HepG2 (cell line): ENCODE results near the gene INPP1. TPM values are rescaled to one million over a fixed set of nuclear protein-coding genes. Genes with fewer than 3 reads are reported as not detected.
A peak's percentile ranks its signal among the peaks of the same experiment; 100 is the strongest.

Experiments
- ATM ChIP-seq: fragments of 450-650 bp; IDR thresholded peaks from 2 replicates; pipeline ENCODE4 v1.7.1; 2017; ENCODE audit warnings: mild to moderate bottlenecking, borderline replicate concordance
- GPN1 ChIP-seq: sonication (generic); formaldehyde crosslinking; IDR thresholded peaks from 2 replicates; pipeline ENCODE4 v1.5.1; 2020; ENCODE audit warnings: missing genetic modification reagents, borderline replicate concordance
- KLF9 ChIP-seq: IDR thresholded peaks from 2 replicates; pipeline ENCODE4 v1.6.1; 2016; ENCODE audit warnings: low read depth
- MAX ChIP-seq: IDR thresholded peaks from 2 replicates; pipeline ENCODE4 v1.6.1; 2012; ENCODE audit warnings: inconsistent platforms
- PAWR ChIP-seq: sonication (generic); formaldehyde crosslinking; IDR thresholded peaks from 2 replicates; pipeline ENCODE4 v1.4.0; 2020; ENCODE audit warnings: missing genetic modification reagents, mild to moderate bottlenecking, borderline replicate concordance
- SYNCRIP ChIP-seq: fragments of 200-400 bp; formaldehyde crosslinking; IDR thresholded peaks from 2 replicates; pipeline ENCODE4 v1.6.1; 2018; ENCODE audit warnings: mild to moderate bottlenecking, low read depth, low read length; ENCODE audit not compliant: insufficient read depth
- TBX2 ChIP-seq: sonication (generic); formaldehyde crosslinking; IDR thresholded peaks from 2 replicates; pipeline ENCODE4 v1.5.0; 2020; ENCODE audit warnings: missing genetic modification reagents, mild to moderate bottlenecking, borderline replicate concordance
- TCF7 ChIP-seq: sonication (generic); IDR thresholded peaks from 2 replicates; pipeline ENCODE4 v1.6.1; 2016; ENCODE audit warnings: antibody characterized with exemption, low read depth
- ZNF251 ChIP-seq: sonication (generic); formaldehyde crosslinking; IDR thresholded peaks from 2 replicates; pipeline ENCODE4 v1.9.0; 2021; ENCODE audit warnings: mild to moderate bottlenecking, missing genetic modification reagents
- ZNF282 ChIP-seq: fragments of 450-650 bp; IDR thresholded peaks from 2 replicates; pipeline ENCODE4 v1.6.1; 2018; ENCODE audit not compliant: partially characterized antibody
- ZNF317 ChIP-seq: sonication (generic); formaldehyde crosslinking; IDR thresholded peaks from 2 replicates; pipeline ENCODE4 v1.5.0; 2020; ENCODE audit warnings: mild to moderate bottlenecking, missing genetic modification reagents
- ZNF318 ChIP-seq: sonication (generic); formaldehyde crosslinking; IDR thresholded peaks from 2 replicates; pipeline ENCODE4 v1.4.0; 2020; ENCODE audit warnings: mild to moderate bottlenecking, missing genetic modification reagents
- ZNF431 ChIP-seq: sonication (generic); formaldehyde crosslinking; IDR thresholded peaks from 2 replicates; pipeline ENCODE4 v1.9.0; 2022; ENCODE audit warnings: missing genetic modification reagents, low read depth, mild to moderate bottlenecking, borderline replicate concordance
- ZNF687 ChIP-seq: sonication (generic); formaldehyde crosslinking; IDR thresholded peaks from 2 replicates; pipeline ENCODE4 v1.5.1; 2020; ENCODE audit warnings: mild to moderate bottlenecking, missing genetic modification reagents, moderate library complexity
- ZNF780A ChIP-seq: sonication (generic); formaldehyde crosslinking; IDR thresholded peaks from 2 replicates; pipeline ENCODE4 v1.8.0; 2022; ENCODE audit warnings: mild to moderate bottlenecking, missing genetic modification reagents, moderate library complexity
- polyA plus RNA-seq, 8 experiments: library from polyadenylated mRNA; depleted of rRNA in 3 of 8; stranded (reverse) in 7 of 8; unstranded in 1 of 8; fragments of >200 nt; fragmentation: Illumina TruSeq in 4 of 8; extraction: Trizol in 4 of 8; gene quantifications; 2 replicates each; pipeline versions ENCODE4 v1.2.1 to v1.2.3, GENCODE V29; 2011 to 2016; ENCODE audit warnings: low read depth in 4 of 8, missing spikeins in 1 of 8, mixed read lengths in 1 of 8; ENCODE audit not compliant: insufficient read depth in 1 of 8
- total RNA-seq, 5 experiments: library from RNA; depleted of rRNA; stranded (reverse); fragments of >200 nt; fragmentation: Illumina TruSeq; extraction: Trizol; gene quantifications; 2 replicates each; pipeline ENCODE4 v1.2.3, GENCODE V29; 2016; ENCODE audit warnings: low read depth in 1 of 5
- TF ChIP-seq, protein P1 (sequence below): IDR thresholded peaks from 2 replicates; pipeline ENCODE4 v1.6.1; 2016; ENCODE audit warnings: low read depth, borderline replicate concordance

The INPP1 gene
- total and polyA plus RNA-seq, 2 of the 13 experiments (the other 11 are each of a cell fraction or from before 2014, with no cell fraction given), result 10.0 to 13.3 TPM

DNA sequence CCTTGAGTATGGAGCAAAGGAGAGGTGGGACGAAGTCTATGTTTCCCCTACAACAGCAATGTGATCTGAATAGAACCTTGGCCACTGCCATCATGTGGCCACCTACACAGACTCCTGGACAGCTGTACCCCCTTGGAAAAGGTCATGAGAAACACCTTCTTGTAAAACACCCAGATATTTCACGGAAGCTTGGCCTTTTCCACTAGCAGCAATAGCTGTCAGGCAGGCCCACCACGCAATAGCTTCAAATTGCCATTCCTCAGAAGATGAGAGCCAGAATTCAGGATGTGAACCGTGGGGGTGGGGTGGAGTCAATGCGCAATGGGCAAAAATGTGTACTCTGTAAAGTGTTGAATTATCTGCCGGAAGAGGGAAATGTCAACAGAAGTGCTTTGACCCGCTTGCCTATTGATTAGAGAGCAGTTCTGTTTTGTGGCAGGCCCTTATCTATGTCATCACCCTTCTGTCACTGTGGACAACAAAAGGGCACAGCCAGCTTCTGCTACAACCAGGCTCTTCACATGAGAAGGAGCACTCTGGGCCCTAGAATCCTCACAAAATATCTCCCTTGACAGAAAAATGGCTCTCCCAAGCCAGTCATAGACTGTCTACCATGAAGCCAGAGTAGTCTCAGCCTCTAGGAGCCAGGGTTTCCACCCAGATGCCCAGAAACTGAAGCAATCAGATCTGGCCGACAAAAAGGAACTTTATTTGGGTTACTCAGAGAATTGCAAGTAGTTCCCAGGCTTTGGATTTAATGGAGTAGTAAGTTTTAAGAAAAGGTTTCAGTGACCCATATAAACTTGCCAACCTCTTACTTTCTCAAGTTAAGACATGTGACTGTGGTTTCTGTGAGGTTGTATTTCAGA, 9.5 kb downstream of the INPP1 start (continued):
- TF ChIP-seq ZNF318, result peak; percentile 76; the same call in 1 of the 2 replicates
- TF ChIP-seq ATM, result no peak
- TF ChIP-seq ZNF282, result no peak
- peak; percentile 84 for TF ChIP-seq MAX
- peak; percentile 93 for TF ChIP-seq ZNF317 (CRISPR knock-in tag)
- TF ChIP-seq KLF9 (CRISPR knock-in tag), result peak; percentile 94
- TF ChIP-seq, protein P1, sequence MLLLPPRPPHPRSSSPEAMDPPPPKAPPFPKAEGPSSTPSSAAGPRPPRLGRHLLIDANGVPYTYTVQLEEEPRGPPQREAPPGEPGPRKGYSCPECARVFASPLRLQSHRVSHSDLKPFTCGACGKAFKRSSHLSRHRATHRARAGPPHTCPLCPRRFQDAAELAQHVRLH (CRISPR knock-in tag), result peak; percentile 98
- TF ChIP-seq ZNF780A (CRISPR knock-in tag), result no peak
- no peak for TF ChIP-seq PAWR
- TF ChIP-seq ZNF431 (CRISPR knock-in tag), result peak; percentile 98
- no peak for TF ChIP-seq GPN1 (CRISPR knock-in tag)
- TF ChIP-seq TBX2, result peak; percentile 100
- TF ChIP-seq TCF7, result peak; percentile 95
- no peak for TF ChIP-seq ZNF251 (CRISPR knock-in tag)
- TF ChIP-seq ZNF687 (CRISPR knock-in tag), result peak; percentile 45; the same call in 1 of the 2 replicates
- TF ChIP-seq SYNCRIP, result no peak
